Right ventricle myocardium inferior (tissue), 1 donor: ENCODE data around the gene DHRS2. TPM values are rescaled to one million over a fixed set of nuclear protein-coding genes. Genes with fewer than 3 reads are reported as not detected.
"Not testable (repeated sequence)": the region's sequence is repeated elsewhere in the genome, so short reads cannot be mapped to it uniquely, and the experiment has no call there.

Experiments used
- ATAC-seq: fragments of 200-7000 bp; cut with Tn5 transposase; one replicate; pipeline ENCODE4 v1.9.1; 2020; ENCODE audit warnings: mild to moderate bottlenecking, moderate library complexity
- DNase-seq: peaks from one replicate; pipeline ENCODE4 v3.0.0; 2021; ENCODE audit errors: missing footprints
- intact Hi-C: fragments of 100-400 bp; cut with DNase I; formaldehyde crosslinking; loops from one replicate; pipeline ENCODE4 v1.11.0; 2022
- total RNA-seq: library from RNA; stranded (reverse); fragmentation: NEBNext Ultra II Directional; extraction: Animal tissue kit (Norgen Biotek cat#: 25700); gene quantifications from one replicate; pipeline ENCODE4 v1.2.1, GENCODE V29; 2021
- donor health status: DM: no; HTN: yes; CAD: no; lungs with severe emphysema.

The DHRS2 gene
- total RNA-seq, 1 donor from 2014 or later = not detected

GRCh38 chr14:23665302-23666016 is 29.3 kb downstream of the DHRS2 start:
- no peak for ATAC-seq
- intact Hi-C loops = no loop called here
- no peak for DNase-seq

- DNase-seq (no peak), ATAC-seq (no peak)
- intact Hi-C loops = no loop called here
These were observed 31.0 kb downstream of the DHRS2 start for GRCh38 chr14:23667134-23667533.

- DNase-seq (no peak), ATAC-seq (no peak)
- intact Hi-C loops = no loop called here
These were observed 33.3 kb downstream of the DHRS2 start for GRCh38 chr14:23669441-23669840.

GRCh38 chr14:23670481-23670880 is 34.3 kb downstream of the DHRS2 start:
- ATAC-seq = no peak
- intact Hi-C loops = no loop called here
- no peak for DNase-seq

GRCh38 chr14:23672200-23672599 is 36.0 kb downstream of the DHRS2 start:
- no peak for DNase-seq
- intact Hi-C loops = no loop called here
- no peak for ATAC-seq

- DNase-seq (no peak), ATAC-seq (no peak)
- intact Hi-C loops = no loop called here
These were observed 39.2 kb downstream of the DHRS2 start for GRCh38 chr14:23675337-23675736.

- ATAC-seq (no peak), DNase-seq (no peak)
- intact Hi-C loops = no loop called here
These were observed 39.7 kb downstream of the DHRS2 start for GRCh38 chr14:23675906-23676305.

- intact Hi-C loops = no loop called here
These were observed 45.2 kb downstream of the DHRS2 start for GRCh38 chr14:23681337-23681736.

GRCh38 chr14:23689709-23690514 is 53.7 kb downstream of the DHRS2 start:
- intact Hi-C loops, ATAC-seq: not testable (repeated sequence)

More at GRCh38 chr14:23681337-23681736, 45.2 kb downstream of the DHRS2 start:
- ATAC-seq (no peak), DNase-seq (no peak)

GRCh38 chr14:23692416-23692815 is 56.3 kb downstream of the DHRS2 start:
- DNase-seq (no peak), ATAC-seq (no peak)
- intact Hi-C loops = no loop called here

More at GRCh38 chr14:23689709-23690514, 53.7 kb downstream of the DHRS2 start:
- not testable (repeated sequence) for DNase-seq

GRCh38 chr14:23693252-23693775 is 57.1 kb downstream of the DHRS2 start:
- DNase-seq = no peak
- no peak for ATAC-seq
- intact Hi-C loops = no loop called here

GRCh38 chr14:23694085-23694948 is 58.2 kb downstream of the DHRS2 start:
- ATAC-seq (peak; percentile 41), DNase-seq (no peak)
- intact Hi-C loops = no loop called here

Other genes with a start within 250 kb of the DHRS2 start
- 3,910 TPM for gene MYH6, start 228.1 kb upstream of the DHRS2 start, total RNA-seq
- gene MYH7, start 200.7 kb upstream of the DHRS2 start, total RNA-seq = 11,833 TPM
- 19.8 TPM for gene NGDN, start 166.7 kb upstream of the DHRS2 start, total RNA-seq
- gene ZFHX2, start 84.6 kb upstream of the DHRS2 start, total RNA-seq = 0.60 TPM
- 16.0 TPM for gene THTPA, start 80.1 kb upstream of the DHRS2 start, total RNA-seq
- gene AP1G2, start 68.6 kb upstream of the DHRS2 start, total RNA-seq = 15.5 TPM
- gene JPH4, start 57.6 kb upstream of the DHRS2 start, total RNA-seq = 0.24 TPM